ENCODE measurements around the gene PEBP1. TPM values are rescaled to one million over a fixed set of nuclear protein-coding genes. Genes with fewer than 3 reads are reported as not detected.

The PEBP1 gene
- total RNA-seq: 188 and 190 TPM in 2 replicates

DNA sequence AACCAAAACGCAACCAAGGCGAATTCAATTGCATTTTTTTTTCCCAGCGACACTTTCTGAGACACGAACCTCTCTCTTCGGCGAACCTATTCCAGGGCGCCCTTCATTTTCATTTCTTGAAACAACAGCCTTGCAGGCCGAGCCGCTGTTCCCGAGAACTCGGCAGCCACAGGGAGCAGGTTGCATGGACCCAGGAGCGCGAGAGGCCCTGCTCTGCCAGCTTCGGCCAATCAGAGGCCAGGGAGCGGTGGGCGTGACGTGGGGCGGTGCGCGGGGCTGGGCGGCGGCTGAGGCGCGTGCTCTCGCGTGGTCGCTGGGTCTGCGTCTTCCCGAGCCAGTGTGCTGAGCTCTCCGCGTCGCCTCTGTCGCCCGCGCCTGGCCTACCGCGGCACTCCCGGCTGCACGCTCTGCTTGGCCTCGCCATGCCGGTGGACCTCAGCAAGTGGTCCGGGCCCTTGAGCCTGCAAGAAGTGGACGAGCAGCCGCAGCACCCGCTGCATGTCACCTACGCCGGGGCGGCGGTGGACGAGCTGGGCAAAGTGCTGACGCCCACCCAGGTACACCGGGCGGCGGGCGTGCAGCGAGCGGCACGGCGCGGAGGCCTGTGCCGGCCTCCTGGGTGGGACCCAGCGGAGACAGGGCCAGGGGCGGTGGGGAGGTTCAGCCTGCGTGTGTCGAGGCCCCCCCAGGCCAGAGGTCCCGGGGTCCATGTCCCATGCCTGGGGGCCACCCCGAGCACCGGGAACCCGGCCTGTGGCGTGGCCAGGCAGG is at the start of gene PEBP1:
Gene PEBP1, plus strand, starts transcription at position 337 of the 771 bp plus-strand sequence. Its CDS starts 86 bp downstream, at position 423.

DNA sequence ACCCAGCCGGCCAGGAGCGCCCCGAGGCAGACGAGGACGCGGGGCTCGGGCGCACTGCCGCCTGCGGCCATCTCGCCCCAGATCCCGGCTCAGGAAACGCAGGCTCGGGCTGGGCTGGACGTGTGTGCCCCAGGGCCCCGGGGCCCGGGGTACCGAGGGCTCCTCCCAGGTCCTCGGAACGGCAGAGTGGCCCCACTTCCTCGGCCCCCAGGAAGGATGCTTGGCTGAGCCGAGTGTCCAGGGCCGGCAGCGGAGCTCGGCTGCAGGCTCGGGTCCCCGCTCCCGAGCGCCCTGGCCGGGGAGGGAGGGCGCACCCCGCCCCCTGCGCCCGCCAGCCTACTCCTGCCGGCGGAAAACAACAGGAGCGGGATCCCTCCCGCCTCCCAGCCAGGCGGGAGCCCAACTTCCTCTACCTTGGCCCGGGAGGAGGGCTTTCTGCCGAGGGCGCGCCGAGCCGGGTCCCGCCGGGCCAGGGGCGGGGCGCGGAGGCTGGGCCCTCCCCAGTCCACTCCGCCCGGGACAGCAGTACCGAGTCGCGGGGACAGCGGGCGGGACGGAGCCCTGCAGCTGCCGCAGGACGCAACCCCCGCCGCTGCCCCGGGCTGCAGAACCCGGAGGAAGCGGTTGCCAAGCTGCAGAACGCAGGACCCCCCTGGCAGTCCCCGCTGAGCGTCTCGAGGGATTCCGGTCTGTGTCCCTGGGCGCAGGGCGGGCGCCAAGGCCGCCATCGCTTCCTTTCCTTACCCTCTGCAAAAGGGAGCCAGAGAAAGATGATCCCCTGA is 32.1 kb upstream of the PEBP1 start, which contains the start of gene VSIG10:
Gene VSIG10, minus strand, starts transcription at position 411 of the 782 bp plus-strand sequence. Its CDS starts 340 bp downstream, at position 71.

Other genes starting within 250 kb of the PEBP1 start
- 0.11 TPM in 1 of 2 replicates, not detected in the other for gene KSR2, start 167.1 kb upstream of the PEBP1 start, total RNA-seq
- gene RFC5, start 119.4 kb upstream of the PEBP1 start, total RNA-seq: 9.8 and 10.8 TPM in 2 replicates
- 93.8 and 98.9 TPM in 2 replicates for gene WSB2, start 74.9 kb upstream of the PEBP1 start, total RNA-seq
- gene VSIG10, start 32.1 kb upstream of the PEBP1 start, total RNA-seq: 26.9 and 27.1 TPM in 2 replicates
- gene TAOK3, start 236.8 kb downstream of the PEBP1 start, total RNA-seq: 34.8 and 35.5 TPM in 2 replicates
- gene SUDS3, start 240.4 kb downstream of the PEBP1 start, total RNA-seq: 27.0 and 37.9 TPM in 2 replicates

All from articular chondrocyte of knee joint (primary cell).